ENCODE data around the gene OPCML. TPM values are rescaled to one million over a fixed set of nuclear protein-coding genes. Genes with fewer than 3 reads are reported as not detected.

Gene OPCML
- total RNA-seq, 4 donors from 2014 or later: 0.33 TPM; not detected in 3

GRCh38 chr11:132453406-132453805 lies 1078.9 kb downstream of the OPCML start:
- intact Hi-C loops (cut with DNase I): no loop called here
- TF ChIP-seq CTCF (IDR thresholded peaks at IDR 0.05) (no peak), POLR2A (IDR thresholded peaks at IDR 0.05) (no peak)
- WGBS, 2 donors: 82 to 87% methylated on average over 8 of the region's 8 CpGs

GRCh38 chr11:132452616-132453015 lies 1079.7 kb downstream of the OPCML start:
- Histone ChIP-seq H3K27ac (no peak overlapping the region), H3K27me3 (no peaks in the 10 kb centered on the region), H3K36me3 (no peaks in the 10 kb centered on the region), H3K4me3 (replicated peaks in 1 of 3) (no peak overlapping the region), H3K4me1 (no peaks in the 10 kb centered on the region), H3K9me3 (no peaks in the 10 kb centered on the region)
- TF ChIP-seq CTCF (IDR thresholded peaks at IDR 0.05) (no peak), POLR2A (IDR thresholded peaks at IDR 0.05) (no peak)
- WGBS, 2 donors: 75 to 91% methylated on average over 1 of the region's 1 CpG
- intact Hi-C loops (cut with DNase I): no loop called here
- DNase-seq: no peak

More at GRCh38 chr11:132453406-132453805, 1078.9 kb downstream of the OPCML start:
- Histone ChIP-seq H3K4me3 (replicated peaks in 1 of 3) (no peak overlapping the region), H3K4me1 (no peaks in the 10 kb centered on the region), H3K27ac (no peak overlapping the region), H3K27me3 (no peaks in the 10 kb centered on the region), H3K9me3 (no peaks in the 10 kb centered on the region), H3K36me3 (no peaks in the 10 kb centered on the region)
- no peak for DNase-seq

- Histone ChIP-seq H3K27me3 (no peaks in the 10 kb centered on the region), H3K27ac (no peak overlapping the region), H3K4me3 (replicated peaks in 1 of 3) (no peak overlapping the region), H3K9me3 (no peaks in the 10 kb centered on the region), H3K36me3 (no peaks in the 10 kb centered on the region), H3K4me1 (peaks cover under 1% of the 10 kb centered on the region in 2 donors)
- WGBS, 2 donors: 80 to 87% methylated on average over 7 of the region's 7 CpGs
- intact Hi-C loops (cut with DNase I): no loop called here
- DNase-seq: no peak
- TF ChIP-seq CTCF (IDR thresholded peaks at IDR 0.05) (no peak), POLR2A (IDR thresholded peaks at IDR 0.05) (no peak)
These were observed 1080.2 kb downstream of the OPCML start for GRCh38 chr11:132451942-132452601.

GRCh38 chr11:132450631-132451030 lies 1081.7 kb downstream of the OPCML start:
- no peak for DNase-seq
- intact Hi-C loops (cut with DNase I): no loop called here
- H3K27ac ChIP-seq: no peak overlapping the region
- WGBS, 2 donors: 93 to 96% methylated on average over 3 of the region's 3 CpGs
- TF ChIP-seq POLR2A (IDR thresholded peaks at IDR 0.05): no peak
- no peak for TF ChIP-seq CTCF (IDR thresholded peaks at IDR 0.05)
- peaks cover 5% of the 10 kb centered on the region in 2 donors for H3K4me1 ChIP-seq
- H3K27me3 ChIP-seq: no peaks in the 10 kb centered on the region
- no peak overlapping the region for H3K4me3 ChIP-seq (replicated peaks in 1 of 3)
- no peaks in the 10 kb centered on the region for H3K9me3 ChIP-seq
- no peaks in the 10 kb centered on the region for H3K36me3 ChIP-seq

- no peak for DNase-seq
- no peaks in the 10 kb centered on the region for H3K27me3 ChIP-seq
- intact Hi-C loops (cut with DNase I): no loop called here
- WGBS, 2 donors: 94 to 95% methylated on average over 4 of the region's 4 CpGs
- TF ChIP-seq POLR2A (IDR thresholded peaks at IDR 0.05) (no peak), CTCF (IDR thresholded peaks at IDR 0.05) (no peak)
- H3K27ac ChIP-seq: no peak overlapping the region
- H3K4me3 ChIP-seq (replicated peaks in 1 of 3): no peak overlapping the region
- H3K9me3 ChIP-seq: no peaks in the 10 kb centered on the region
- peaks cover 5% of the 10 kb centered on the region in 2 donors for H3K4me1 ChIP-seq
- H3K36me3 ChIP-seq: no peaks in the 10 kb centered on the region
These were observed 1083.8 kb downstream of the OPCML start for GRCh38 chr11:132448334-132448995.
